ENCODE data around the gene RAP1GDS1.

RAP1GDS1 gene

GRCh38 chr4:98300706-98301105, 39.5 kb downstream of the RAP1GDS1 start:
- no peak overlapping the region for H3K4me3 ChIP-seq (ENCODE audit: low read depth, low read length)
- no peak for TF ChIP-seq CTCF (IDR thresholded peaks at IDR 0.05; ENCODE audit: insufficient read depth, low read depth, low read length, missing control alignments)
- no peak for DNase-seq (ENCODE audit: low read depth)

GRCh38 chr4:98305576-98305975, 44.4 kb downstream of the RAP1GDS1 start:
- no peak overlapping the region for H3K4me3 ChIP-seq (ENCODE audit: low read depth, low read length)
- DNase-seq (ENCODE audit: low read depth), result no peak
- TF ChIP-seq CTCF (IDR thresholded peaks at IDR 0.05; ENCODE audit: insufficient read depth, low read depth, low read length, missing control alignments), result no peak

- no peak overlapping the region for H3K4me3 ChIP-seq (ENCODE audit: low read depth, low read length)
- DNase-seq (ENCODE audit: low read depth), result no peak
- TF ChIP-seq CTCF (IDR thresholded peaks at IDR 0.05; ENCODE audit: insufficient read depth, low read depth, low read length, missing control alignments), result no peak
Measured at GRCh38 chr4:98310867-98311266, 49.7 kb downstream of the RAP1GDS1 start.

GRCh38 chr4:98311656-98312055, 50.5 kb downstream of the RAP1GDS1 start:
- no peak for DNase-seq (ENCODE audit: low read depth)
- no peak overlapping the region for H3K4me3 ChIP-seq (ENCODE audit: low read depth, low read length)
- no peak for TF ChIP-seq CTCF (IDR thresholded peaks at IDR 0.05; ENCODE audit: insufficient read depth, low read depth, low read length, missing control alignments)

- no peak overlapping the region for H3K4me3 ChIP-seq (ENCODE audit: low read depth, low read length)
- DNase-seq (ENCODE audit: low read depth), result no peak
Measured at GRCh38 chr4:98314791-98315565, 53.8 kb downstream of the RAP1GDS1 start.

GRCh38 chr4:98318521-98318920, 57.3 kb downstream of the RAP1GDS1 start:
- TF ChIP-seq CTCF (IDR thresholded peaks at IDR 0.05; ENCODE audit: insufficient read depth, low read depth, low read length, missing control alignments), result no peak
- no peak for DNase-seq (ENCODE audit: low read depth)
- H3K4me3 ChIP-seq (ENCODE audit: low read depth, low read length), result no peak overlapping the region

More at GRCh38 chr4:98314791-98315565, 53.8 kb downstream of the RAP1GDS1 start:
- no peak for TF ChIP-seq CTCF (IDR thresholded peaks at IDR 0.05; ENCODE audit: insufficient read depth, low read depth, low read length, missing control alignments)

GRCh38 chr4:98319021-98319420, 57.8 kb downstream of the RAP1GDS1 start:
- no peak overlapping the region for H3K4me3 ChIP-seq (ENCODE audit: low read depth, low read length)
- no peak for DNase-seq (ENCODE audit: low read depth)
- TF ChIP-seq CTCF (IDR thresholded peaks at IDR 0.05; ENCODE audit: insufficient read depth, low read depth, low read length, missing control alignments), result no peak

All from GM12865 (cell line).